WTC11 (cell line): ENCODE data around the gene MCM7. TPM values are rescaled to one million over a fixed set of nuclear protein-coding genes. Genes with fewer than 3 reads are reported as not detected.
A peak's percentile ranks its signal among the peaks of the same experiment; 100 is the strongest.

Experiments
- ATAC-seq: fragments of 200-7000 bp; cut with Tn5 transposase; 2 replicates; pipeline ENCODE4 v1.10.0; 2021; ENCODE audit warnings: mild to moderate bottlenecking, moderate library complexity
- CTCF ChIA-PET: fragments of 300-600 bp; sonication (Branson Sonifier 250); formaldehyde crosslinking; loops from one replicate; lab custom pipeline; 2021; ENCODE audit warnings: antibody characterized with exemption; lab: Charles Lee
- POLR2A ChIA-PET: fragments of 350-600 bp; sonication (Branson Sonifier 250); formaldehyde crosslinking; loops from one replicate; lab custom pipeline; 2021; ENCODE audit warnings: antibody characterized with exemption; lab: Charles Lee
- DNase-seq: peaks from one replicate; pipeline ENCODE4 v3.0.0; 2021; ENCODE audit warnings: low spot score
- H3K27ac Mint-ChIP-seq: 2 replicates; pipeline ENCODE4 v1.8.0; 2021; ENCODE audit warnings: mixed read lengths
- H3K27me3 Mint-ChIP-seq: 2 replicates; pipeline ENCODE4 v1.8.0; 2021; ENCODE audit warnings: low read depth, mild to moderate bottlenecking, moderate library complexity, mixed read lengths
- H3K36me3 Mint-ChIP-seq: 2 replicates; pipeline ENCODE4 v1.8.0; 2021; ENCODE audit warnings: mixed read lengths
- H3K4me1 Mint-ChIP-seq: 2 replicates; pipeline ENCODE4 v1.8.0; 2022; ENCODE audit warnings: mixed read lengths
- H3K4me3 Mint-ChIP-seq: 2 replicates; pipeline ENCODE4 v1.8.0; 2021; ENCODE audit warnings: mild to moderate bottlenecking, moderate library complexity, mixed read lengths
- H3K9me3 Mint-ChIP-seq: 2 replicates; pipeline ENCODE4 v1.8.0; 2021; ENCODE audit warnings: mixed read lengths
- CREB1 ChIP-seq: sonication (generic); formaldehyde crosslinking; IDR thresholded peaks from 2 replicates; pipeline ENCODE4 v1.8.0; 2023; ENCODE audit warnings: mild to moderate bottlenecking, missing genetic modification reagents
- HMGA2 ChIP-seq: fragments of 250-450 bp; sonication (Bioruptor Pico); IDR thresholded peaks from 2 replicates; pipeline ENCODE4 v1.4.0; 2021; ENCODE audit warnings: mild to moderate bottlenecking, moderate library complexity
- NFE2L1 ChIP-seq: sonication (generic); formaldehyde crosslinking; IDR thresholded peaks from 2 replicates; pipeline ENCODE4 v1.8.1; 2023; ENCODE audit warnings: missing genetic modification reagents
- PRRX2 ChIP-seq: fragments of 250-450 bp; sonication (Bioruptor Pico); IDR thresholded peaks from 2 replicates; pipeline ENCODE4 v1.8.0; 2021; ENCODE audit warnings: mild to moderate bottlenecking
- TP53 ChIP-seq: sonication (generic); formaldehyde crosslinking; IDR thresholded peaks from 2 replicates; pipeline ENCODE4 v1.8.1; 2023; ENCODE audit warnings: mild to moderate bottlenecking, missing genetic modification reagents
- ZNF532 ChIP-seq: fragments of 250-450 bp; sonication (Bioruptor Pico); IDR thresholded peaks from 2 replicates; pipeline ENCODE4 v1.9.0; 2021; ENCODE audit warnings: mild to moderate bottlenecking, borderline replicate concordance
- total RNA-seq: library from RNA; stranded (reverse); gene quantifications from 3 replicates; pipeline ENCODE4 v1.2.3, GENCODE V29; 2021
- TF ChIP-seq, protein P1 (sequence below): fragments of 250-450 bp; sonication (Bioruptor Pico); IDR thresholded peaks from 2 replicates; pipeline ENCODE4 v1.9.0; 2021; ENCODE audit warnings: mild to moderate bottlenecking
- TF ChIP-seq, protein P2 (sequence below): sonication (generic); formaldehyde crosslinking; IDR thresholded peaks from 2 replicates; pipeline ENCODE4 v1.8.1; 2022; ENCODE audit warnings: low read depth, missing genetic modification reagents, borderline replicate concordance
- TF ChIP-seq, protein P3 (sequence below): sonication (generic); formaldehyde crosslinking; IDR thresholded peaks from 2 replicates; pipeline ENCODE4 v1.8.0; 2023; ENCODE audit warnings: missing genetic modification reagents, mild to moderate bottlenecking, borderline replicate concordance

The MCM7 gene
- total RNA-seq, 1 experiment from 2014 or later: 351 TPM

DNA sequence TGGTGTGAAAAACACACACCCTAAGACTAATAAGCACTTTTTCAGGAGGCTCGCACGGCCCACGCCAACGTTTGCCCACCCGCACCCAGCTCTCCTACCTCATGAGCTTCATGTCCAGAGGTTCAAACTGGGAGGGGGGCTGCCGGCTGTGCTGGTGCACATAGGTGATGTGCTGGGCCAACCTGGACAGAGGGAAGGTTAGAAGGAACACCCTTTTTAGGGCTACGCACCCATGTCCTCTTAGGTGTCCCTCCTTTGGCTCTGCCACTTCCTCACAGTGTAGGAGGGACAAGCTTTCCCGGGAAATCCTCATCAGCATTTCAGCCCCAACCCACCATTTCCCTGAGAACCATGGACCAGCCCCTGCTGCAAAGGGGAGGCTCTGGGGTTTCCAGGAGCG lies 5.9 kb downstream of the MCM7 start:
- H3K27me3 Mint-ChIP-seq: no peaks in the 10 kb centered on the region
- H3K27ac Mint-ChIP-seq: peak overlapping the region; percentile 87
- no peak overlapping the region for H3K4me3 Mint-ChIP-seq

DNA sequence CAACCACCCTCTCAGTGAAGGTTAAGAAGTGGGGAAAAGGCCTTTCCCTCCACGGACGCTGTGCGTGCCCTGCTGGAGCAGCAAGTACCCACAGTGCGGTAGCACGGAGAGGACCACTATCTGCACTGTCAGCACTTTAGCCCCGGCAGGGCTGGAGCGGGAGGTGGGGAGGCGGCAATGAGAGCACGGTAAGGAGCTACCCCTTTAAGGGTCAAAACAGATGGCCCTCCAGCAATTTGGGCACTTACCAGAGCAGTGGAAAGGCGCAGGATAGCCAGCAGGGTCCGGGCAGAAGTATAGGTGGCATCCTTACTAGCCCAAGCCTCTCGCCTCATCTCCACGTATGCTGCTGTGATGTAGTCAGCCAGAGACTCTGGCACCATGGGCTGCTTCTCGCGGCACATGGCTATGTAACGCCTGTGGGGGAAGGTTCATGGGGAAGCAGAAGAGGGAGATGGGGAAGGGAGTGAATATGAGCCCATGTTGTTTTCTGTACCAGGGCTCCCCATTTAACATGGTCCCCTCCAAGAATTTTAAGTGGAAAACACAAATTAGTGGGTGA lies 7.2 kb downstream of the MCM7 start:
- no peaks in the 10 kb centered on the region for H3K9me3 Mint-ChIP-seq
- H3K4me3 Mint-ChIP-seq: no peak overlapping the region
- peaks cover 88% of the 10 kb centered on the region for H3K36me3 Mint-ChIP-seq
- DNase-seq (no peak), ATAC-seq (no peak)
- ChIA-PET POLR2A (interaction anchor here (1.4 kb wide), 1 partner anchor 12 kb away, joined by 5 read pairs; no protein-coding TSS in a partner anchor), CTCF (no interaction called here)
- H3K27me3 Mint-ChIP-seq: no peaks in the 10 kb centered on the region
- H3K27ac Mint-ChIP-seq: peak overlapping the region; percentile 54; the same call in 1 of the 2 replicates
- TF ChIP-seq ZNF532 (CRISPR knock-in tag) (0 out of 2 replicates have a peak, but pooled peaks have one; percentile 49), TP53 (CRISPR knock-in tag) (no peak), HMGA2 (CRISPR knock-in tag) (no peak), NFE2L1 (CRISPR knock-in tag) (no peak), PRRX2 (CRISPR knock-in tag) (peak; percentile 55; the same call in 1 of the 2 replicates), CREB1 (CRISPR knock-in tag) (no peak)
- TF ChIP-seq, protein P1, sequence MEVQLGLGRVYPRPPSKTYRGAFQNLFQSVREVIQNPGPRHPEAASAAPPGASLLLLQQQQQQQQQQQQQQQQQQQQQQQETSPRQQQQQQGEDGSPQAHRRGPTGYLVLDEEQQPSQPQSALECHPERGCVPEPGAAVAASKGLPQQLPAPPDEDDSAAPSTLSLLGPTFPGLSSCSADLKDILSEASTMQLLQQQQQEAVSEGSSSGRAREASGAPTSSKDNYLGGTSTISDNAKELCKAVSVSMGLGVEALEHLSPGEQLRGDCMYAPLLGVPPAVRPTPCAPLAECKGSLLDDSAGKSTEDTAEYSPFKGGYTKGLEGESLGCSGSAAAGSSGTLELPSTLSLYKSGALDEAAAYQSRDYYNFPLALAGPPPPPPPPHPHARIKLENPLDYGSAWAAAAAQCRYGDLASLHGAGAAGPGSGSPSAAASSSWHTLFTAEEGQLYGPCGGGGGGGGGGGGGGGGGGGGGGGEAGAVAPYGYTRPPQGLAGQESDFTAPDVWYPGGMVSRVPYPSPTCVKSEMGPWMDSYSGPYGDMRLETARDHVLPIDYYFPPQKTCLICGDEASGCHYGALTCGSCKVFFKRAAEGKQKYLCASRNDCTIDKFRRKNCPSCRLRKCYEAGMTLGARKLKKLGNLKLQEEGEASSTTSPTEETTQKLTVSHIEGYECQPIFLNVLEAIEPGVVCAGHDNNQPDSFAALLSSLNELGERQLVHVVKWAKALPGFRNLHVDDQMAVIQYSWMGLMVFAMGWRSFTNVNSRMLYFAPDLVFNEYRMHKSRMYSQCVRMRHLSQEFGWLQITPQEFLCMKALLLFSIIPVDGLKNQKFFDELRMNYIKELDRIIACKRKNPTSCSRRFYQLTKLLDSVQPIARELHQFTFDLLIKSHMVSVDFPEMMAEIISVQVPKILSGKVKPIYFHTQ: 0 out of 2 replicates have a peak, but pooled peaks have one; percentile 13
- TF ChIP-seq, protein P2, sequence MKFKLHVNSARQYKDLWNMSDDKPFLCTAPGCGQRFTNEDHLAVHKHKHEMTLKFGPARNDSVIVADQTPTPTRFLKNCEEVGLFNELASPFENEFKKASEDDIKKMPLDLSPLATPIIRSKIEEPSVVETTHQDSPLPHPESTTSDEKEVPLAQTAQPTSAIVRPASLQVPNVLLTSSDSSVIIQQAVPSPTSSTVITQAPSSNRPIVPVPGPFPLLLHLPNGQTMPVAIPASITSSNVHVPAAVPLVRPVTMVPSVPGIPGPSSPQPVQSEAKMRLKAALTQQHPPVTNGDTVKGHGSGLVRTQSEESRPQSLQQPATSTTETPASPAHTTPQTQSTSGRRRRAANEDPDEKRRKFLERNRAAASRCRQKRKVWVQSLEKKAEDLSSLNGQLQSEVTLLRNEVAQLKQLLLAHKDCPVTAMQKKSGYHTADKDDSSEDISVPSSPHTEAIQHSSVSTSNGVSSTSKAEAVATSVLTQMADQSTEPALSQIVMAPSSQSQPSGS (CRISPR knock-in tag): no peak
- H3K4me1 Mint-ChIP-seq: peaks cover 16% of the 10 kb centered on the region

More for the DNA sequence above, 5.9 kb downstream of the MCM7 start:
- H3K9me3 Mint-ChIP-seq: no peaks in the 10 kb centered on the region
- ChIA-PET POLR2A (interaction anchor here (0.9 kb wide), 1 partner anchor 151 kb away, joined by 3 read pairs; no protein-coding TSS in a partner anchor), CTCF (no interaction called here)
- TF ChIP-seq, protein P3, sequence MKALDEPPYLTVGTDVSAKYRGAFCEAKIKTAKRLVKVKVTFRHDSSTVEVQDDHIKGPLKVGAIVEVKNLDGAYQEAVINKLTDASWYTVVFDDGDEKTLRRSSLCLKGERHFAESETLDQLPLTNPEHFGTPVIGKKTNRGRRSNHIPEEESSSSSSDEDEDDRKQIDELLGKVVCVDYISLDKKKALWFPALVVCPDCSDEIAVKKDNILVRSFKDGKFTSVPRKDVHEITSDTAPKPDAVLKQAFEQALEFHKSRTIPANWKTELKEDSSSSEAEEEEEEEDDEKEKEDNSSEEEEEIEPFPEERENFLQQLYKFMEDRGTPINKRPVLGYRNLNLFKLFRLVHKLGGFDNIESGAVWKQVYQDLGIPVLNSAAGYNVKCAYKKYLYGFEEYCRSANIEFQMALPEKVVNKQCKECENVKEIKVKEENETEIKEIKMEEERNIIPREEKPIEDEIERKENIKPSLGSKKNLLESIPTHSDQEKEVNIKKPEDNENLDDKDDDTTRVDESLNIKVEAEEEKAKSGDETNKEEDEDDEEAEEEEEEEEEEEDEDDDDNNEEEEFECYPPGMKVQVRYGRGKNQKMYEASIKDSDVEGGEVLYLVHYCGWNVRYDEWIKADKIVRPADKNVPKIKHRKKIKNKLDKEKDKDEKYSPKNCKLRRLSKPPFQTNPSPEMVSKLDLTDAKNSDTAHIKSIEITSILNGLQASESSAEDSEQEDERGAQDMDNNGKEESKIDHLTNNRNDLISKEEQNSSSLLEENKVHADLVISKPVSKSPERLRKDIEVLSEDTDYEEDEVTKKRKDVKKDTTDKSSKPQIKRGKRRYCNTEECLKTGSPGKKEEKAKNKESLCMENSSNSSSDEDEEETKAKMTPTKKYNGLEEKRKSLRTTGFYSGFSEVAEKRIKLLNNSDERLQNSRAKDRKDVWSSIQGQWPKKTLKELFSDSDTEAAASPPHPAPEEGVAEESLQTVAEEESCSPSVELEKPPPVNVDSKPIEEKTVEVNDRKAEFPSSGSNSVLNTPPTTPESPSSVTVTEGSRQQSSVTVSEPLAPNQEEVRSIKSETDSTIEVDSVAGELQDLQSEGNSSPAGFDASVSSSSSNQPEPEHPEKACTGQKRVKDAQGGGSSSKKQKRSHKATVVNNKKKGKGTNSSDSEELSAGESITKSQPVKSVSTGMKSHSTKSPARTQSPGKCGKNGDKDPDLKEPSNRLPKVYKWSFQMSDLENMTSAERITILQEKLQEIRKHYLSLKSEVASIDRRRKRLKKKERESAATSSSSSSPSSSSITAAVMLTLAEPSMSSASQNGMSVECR (CRISPR knock-in tag): no peak
- no peak for DNase-seq
- ATAC-seq: no peak
- peaks cover 100% of the 10 kb centered on the region for H3K36me3 Mint-ChIP-seq
- peaks cover 20% of the 10 kb centered on the region for H3K4me1 Mint-ChIP-seq
